ENCODE results near the gene RNF217.
"Not testable (repeated sequence)": the region's sequence is repeated elsewhere in the genome, so short reads cannot be mapped to it uniquely, and the experiment has no call there.

The RNF217 gene

DNA sequence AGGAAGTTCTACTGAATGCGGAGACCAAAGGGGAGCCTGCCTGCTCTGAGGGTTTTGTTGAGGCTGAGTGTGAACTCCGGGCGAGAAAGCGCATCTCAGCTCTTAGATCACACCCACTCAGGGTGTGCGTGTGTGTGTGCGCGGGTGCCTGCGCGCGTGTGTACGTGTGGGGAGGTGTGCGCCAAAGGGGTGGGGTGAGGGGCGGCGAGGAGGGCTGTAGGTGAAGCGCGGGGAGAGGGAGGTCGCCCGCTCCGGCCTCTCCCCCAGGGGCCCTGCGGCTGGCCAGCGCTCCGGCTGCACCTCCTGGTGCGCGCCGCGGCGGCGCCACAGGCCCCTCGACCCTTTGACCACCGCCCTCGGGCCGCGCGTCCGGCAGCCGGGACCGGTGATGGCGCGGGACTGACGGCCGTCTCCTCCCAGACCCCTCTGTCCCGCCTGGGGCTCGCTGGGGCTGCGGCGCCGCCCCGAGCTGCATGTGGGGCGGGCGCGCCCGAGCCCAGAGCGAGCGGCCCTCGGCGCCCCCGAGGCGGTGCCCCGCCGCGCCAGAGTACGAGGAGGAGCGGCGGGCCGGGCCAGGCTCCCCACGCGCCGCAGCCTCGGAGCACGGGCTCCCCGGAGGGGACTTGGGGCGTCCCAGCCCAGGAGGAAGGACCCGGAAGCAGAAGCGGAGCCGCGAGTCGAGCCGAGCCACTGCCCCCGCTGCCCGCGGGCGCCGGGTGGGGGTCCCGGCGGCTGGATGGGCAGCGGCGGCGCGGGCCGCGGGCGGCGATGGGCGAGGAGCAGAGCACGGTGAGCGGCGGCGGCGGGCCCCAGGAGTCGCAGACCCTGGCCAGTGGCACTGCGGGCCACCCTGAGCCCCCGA, at the start of gene RNF217:
RNF217 (plus strand) TSS at position 661 of the 862 bp plus-strand sequence; CDS start at position 769, 108 bp downstream.
- DNase-seq, result no peak

DNA sequence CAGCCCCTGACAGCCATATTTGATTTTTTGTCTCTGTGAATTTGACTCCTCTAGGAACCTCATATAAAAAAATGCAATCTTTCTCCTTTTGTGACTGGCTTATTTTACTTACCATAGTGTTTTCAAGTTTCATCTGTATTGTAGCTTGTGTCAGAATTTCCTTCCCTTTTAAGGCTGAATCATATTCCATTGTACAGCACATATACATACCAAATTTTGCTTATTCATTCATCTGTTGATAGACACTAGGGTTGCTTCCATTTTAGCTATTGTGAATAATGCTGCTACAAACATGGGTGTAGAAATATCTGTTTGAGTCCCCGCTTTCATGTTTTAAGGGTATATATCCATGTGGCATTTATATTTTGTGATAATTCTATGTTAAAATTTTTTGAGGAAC, 49.2 kb upstream of the RNF217 start:
- DNase-seq, result no peak

DNA sequence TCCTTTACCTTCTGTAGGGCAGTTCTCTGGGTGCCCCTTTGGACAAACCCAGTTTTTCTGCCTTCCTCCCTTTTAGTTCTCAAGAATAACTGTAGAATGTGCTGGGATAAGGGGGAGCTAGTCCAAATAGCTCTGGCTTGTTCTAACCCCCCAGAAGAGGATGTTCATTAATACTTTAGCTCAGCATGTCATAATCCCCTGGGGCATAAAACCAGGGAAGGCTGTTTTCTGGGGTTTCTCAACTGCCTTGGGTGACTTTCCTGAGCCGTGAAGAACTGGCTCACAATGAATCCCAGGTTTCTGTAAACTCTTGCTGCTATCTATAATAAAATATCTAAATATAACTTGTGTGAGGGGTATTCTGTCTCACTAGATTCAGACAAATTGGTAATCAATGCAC, 44.5 kb upstream of the RNF217 start:
- DNase-seq, result no peak

- DNase-seq, result not testable (repeated sequence)
These were observed 42.5 kb upstream of the RNF217 start for GRCh38 chr6:124919703-124920102.

- no peak for DNase-seq
These were observed 37.9 kb upstream of the RNF217 start for GRCh38 chr6:124924333-124924759.

DNA sequence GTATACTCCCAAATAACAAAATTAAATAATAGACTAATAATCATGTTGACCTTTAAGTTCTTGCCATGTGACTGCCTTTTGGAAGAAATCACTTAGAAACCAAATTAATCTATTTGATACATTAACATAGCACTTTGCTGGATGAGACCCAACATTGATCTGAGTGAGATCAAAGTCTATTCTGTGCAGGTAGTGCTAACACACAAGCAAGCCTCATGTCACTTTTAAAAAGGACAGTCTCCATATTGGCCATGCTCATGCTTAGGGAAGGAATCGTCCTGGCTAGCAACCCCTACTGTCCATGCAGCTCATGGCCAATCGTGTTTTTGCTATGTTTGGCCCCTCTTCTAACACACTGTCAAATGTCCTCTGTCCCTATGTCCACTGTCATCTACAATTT, 35.8 kb upstream of the RNF217 start:
- DNase-seq, result no peak

GRCh38 chr6:124927806-124928205, 34.4 kb upstream of the RNF217 start:
- no peak for DNase-seq

- DNase-seq, result no peak
These were observed 33.4 kb upstream of the RNF217 start for GRCh38 chr6:124928851-124929250.

- no peak for DNase-seq
These were observed 24.6 kb upstream of the RNF217 start for GRCh38 chr6:124937645-124938044.

DNA sequence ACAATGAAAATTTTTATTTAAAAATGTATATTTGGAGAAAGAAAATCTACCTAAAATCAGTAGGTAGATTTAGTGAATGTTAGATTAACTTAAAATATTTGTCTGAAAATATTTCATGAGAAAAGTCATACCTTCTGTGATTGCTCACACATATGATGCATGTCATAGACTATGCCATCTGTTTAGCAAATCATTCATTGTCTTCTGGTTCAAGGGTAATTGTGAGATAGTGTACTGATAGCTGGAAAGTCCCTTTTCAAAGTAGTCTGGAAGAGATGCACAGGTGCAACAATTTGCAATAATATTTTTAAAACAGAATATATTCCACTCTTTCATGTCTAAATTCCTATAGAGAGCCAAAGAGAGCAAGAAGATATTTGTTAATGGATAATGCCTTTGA, 21.0 kb upstream of the RNF217 start:
- DNase-seq, result no peak

DNA sequence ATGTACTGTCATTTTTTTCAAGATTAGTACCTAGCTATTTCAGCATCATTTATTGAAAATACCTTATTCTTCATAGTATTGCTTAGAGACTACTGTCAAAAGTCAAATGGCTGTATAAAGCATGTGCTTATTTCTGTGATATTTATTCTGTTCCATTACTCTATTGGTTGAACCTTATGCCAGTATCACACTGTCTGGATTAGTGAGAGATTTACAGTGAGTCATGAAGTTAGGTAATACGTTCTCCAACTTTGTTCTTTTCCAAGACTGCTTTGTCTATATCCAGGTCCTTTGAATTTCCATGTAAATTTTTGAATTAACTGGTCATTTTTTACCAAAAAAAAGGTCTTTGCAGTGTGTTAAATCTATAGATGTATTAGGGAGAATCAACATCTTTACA, 18.6 kb upstream of the RNF217 start:
- no peak for DNase-seq

GRCh38 chr6:124947971-124948451, 14.2 kb upstream of the RNF217 start:
- no peak for DNase-seq

DNA sequence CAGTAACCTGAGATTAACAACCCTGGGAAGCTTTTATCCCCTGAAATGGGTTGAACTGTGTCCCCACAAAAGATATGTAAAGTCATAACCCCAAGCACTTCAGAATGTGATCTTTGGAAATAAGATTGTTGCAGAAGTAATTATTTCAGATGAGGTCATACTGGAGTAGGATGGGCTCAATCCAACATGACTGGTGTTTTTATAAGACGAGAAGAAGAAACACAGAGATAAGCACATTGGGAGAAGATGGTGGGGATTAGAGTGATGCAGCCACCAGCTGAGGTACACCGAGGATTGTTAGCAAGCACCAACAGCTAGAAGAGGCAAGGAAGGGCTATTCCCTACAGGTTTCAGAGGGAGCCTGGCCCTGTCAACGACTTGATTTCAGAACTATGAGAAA, 12.5 kb upstream of the RNF217 start:
- DNase-seq, result no peak

- no peak for DNase-seq
These were observed 8.4 kb upstream of the RNF217 start for GRCh38 chr6:124953808-124954207.

DNA sequence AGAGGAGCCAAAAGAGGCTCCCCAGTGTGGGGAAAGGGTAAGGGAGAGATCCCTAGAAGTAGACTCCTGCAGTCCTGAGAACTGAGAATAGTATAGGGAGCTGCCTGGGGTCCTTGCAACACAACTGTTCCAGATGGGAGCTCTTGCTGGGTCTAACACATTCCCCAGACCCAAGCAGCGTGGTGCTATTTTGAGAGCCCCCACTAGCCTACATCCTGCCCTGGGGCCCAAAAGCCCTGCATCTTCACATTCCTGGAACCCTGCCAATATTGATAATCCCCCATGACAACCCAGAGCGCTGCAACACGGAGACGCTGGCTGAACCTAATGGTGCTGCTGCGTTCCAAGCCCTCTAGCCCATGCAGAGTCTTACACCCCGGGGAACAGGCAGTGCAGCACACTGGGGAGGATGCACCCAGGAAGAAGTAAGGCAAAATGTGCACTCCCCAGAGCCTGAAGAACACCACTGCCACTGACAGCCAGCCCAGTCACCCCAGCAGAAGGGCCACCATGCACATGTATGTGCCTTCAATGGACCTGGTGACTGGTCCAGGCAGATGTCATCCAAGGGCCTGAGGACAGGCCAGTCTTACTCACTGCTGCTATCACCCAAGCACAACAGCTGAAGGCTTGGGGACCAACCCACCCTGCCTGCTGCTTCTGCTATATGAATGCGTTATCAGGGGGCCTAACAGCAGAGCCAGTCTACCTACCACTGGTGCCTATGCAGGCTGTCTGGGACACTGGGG, 7.0 kb upstream of the RNF217 start:
- no peak for DNase-seq

- no peak for DNase-seq
These were observed 6.2 kb upstream of the RNF217 start for GRCh38 chr6:124956018-124956417.

DNA sequence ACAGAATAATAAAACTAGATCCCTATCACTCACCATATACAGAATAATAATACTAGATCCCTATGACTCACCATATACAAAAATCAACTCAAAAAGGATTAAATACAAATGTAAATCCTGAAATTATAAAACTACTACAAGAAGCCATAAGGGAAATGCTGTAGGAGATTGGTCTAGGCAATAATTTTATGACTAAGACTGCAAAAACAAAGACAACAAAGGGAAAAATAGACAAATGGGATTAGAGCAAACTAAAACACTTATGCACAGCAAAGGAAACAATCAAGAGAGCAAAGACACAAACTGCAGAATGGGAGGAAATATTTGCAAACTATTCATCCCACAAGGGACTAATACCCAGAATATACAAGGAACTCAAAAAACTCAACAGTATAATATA, 4.1 kb upstream of the RNF217 start:
- DNase-seq, result no peak

- DNase-seq, result no peak
These were observed 3.4 kb upstream of the RNF217 start for GRCh38 chr6:124958759-124959354.

DNA sequence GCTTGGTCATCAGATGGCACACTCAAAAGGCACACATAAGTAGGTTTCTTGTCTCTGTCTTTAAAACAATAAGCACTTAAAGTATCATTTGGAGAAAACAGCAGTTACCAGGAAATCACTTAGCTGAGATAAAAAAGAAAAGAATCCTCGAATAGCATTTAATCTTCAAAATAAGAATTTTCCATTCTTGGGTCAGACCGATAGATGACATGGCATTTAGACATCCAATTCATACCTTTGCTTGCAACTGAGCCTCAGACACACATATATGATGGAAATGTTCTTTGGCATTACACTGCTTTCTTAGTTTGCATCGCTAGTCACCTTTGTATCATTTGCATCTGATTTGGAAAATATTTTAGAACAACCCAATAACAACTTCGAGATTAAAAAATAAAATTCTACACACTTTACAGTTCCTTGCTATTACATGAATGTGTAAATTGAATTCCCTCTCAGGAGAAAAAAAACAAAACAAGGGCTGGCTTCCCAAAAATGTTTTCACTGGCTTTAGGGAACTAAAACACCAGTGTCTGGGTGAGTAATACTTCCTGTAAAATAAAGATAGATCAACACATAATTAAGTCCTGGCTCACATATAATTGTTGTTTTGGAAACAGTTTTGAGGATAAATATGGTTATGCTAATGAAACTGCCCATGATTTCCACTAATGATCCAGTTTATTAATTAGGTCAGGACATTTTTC, 1.3 kb upstream of the RNF217 start:
- DNase-seq, result no peak

- DNase-seq, result no peak
These were observed 817 bp upstream of the RNF217 start for GRCh38 chr6:124961464-124961776.

- DNase-seq, result no peak
These were observed 590 bp downstream of the RNF217 start for GRCh38 chr6:124962639-124963415.

DNA sequence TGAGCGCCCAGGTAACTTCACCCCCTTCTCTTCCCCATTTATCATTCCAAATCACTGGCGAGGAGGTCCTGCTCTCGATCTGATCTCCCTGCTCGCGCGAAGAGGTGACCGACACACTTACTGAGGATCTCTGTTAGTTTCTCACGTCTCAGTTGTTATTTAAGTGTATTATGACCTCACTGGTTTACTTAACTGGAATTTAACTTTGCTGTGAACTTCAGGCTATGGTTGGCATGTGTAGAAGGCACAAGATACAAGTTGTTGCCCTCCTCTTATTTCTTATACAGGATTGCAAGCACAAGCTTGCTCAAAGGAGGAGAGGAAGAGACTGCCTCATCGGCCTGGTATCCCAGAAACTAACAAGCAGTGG, 1.2 kb downstream of the RNF217 start:
- no peak for DNase-seq
